Measurements from ENCODE around the gene PLXNA1. TPM values are rescaled to one million over a fixed set of nuclear protein-coding genes. Genes with fewer than 3 reads are reported as not detected.

Gene PLXNA1
- total RNA-seq, 1 donor from 2014 or later, result 55.2 TPM

DNA sequence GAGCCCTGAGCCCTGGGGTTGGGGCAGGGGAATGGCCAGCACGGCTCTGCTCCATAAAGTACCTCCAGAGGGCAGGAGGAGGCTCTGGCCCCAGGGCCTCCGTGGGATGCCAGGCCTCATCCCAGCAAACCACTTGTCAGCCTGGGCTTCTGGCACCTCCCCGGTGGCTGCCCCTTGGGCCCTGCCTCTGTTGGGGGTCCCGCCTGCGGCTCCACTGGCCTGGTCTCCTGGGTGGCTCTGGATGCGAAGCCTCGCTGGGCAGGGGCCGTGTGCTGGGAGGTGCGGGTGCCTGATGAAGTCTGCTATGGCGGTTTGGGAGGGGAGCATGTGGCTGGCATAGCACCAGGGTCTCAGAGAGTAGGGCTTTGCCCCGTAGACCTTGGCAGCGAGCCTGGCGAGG lies 37.6 kb downstream of the PLXNA1 start:
- no peak for DNase-seq (ENCODE audit: low spot score in 2 of 2, unreplicated experiment in 2 of 2)
- Mint-ChIP-seq H3K36me3 (peaks cover 8% of the 10 kb centered on the region), H3K9me3 (no peaks in the 10 kb centered on the region), H3K4me1 (no peaks in the 10 kb centered on the region), H3K27me3 (ENCODE audit: low read depth) (no peaks in the 10 kb centered on the region), H3K4me3 (no peak overlapping the region), H3K27ac (no peak overlapping the region)
- TF ChIP-seq CTCF (IDR thresholded peaks at IDR 0.05; ENCODE audit: unreplicated experiment), result no peak

GRCh38 chr3:127022849-127023248 lies 39.9 kb downstream of the PLXNA1 start:
- DNase-seq (ENCODE audit: low spot score in 2 of 2, unreplicated experiment in 2 of 2), result no peak
- Mint-ChIP-seq H3K27me3 (ENCODE audit: low read depth) (no peaks in the 10 kb centered on the region), H3K4me1 (no peaks in the 10 kb centered on the region)

GRCh38 chr3:127025456-127025855 lies 42.5 kb downstream of the PLXNA1 start:
- DNase-seq (ENCODE audit: low spot score in 2 of 2, unreplicated experiment in 2 of 2), result no peak
- no peak for TF ChIP-seq CTCF (IDR thresholded peaks at IDR 0.05; ENCODE audit: unreplicated experiment)
- no peaks in the 10 kb centered on the region for H3K9me3 Mint-ChIP-seq
- H3K36me3 Mint-ChIP-seq, result peaks cover 5% of the 10 kb centered on the region
- no peaks in the 10 kb centered on the region for H3K4me1 Mint-ChIP-seq
- H3K27me3 Mint-ChIP-seq (ENCODE audit: low read depth), result no peaks in the 10 kb centered on the region
- H3K27ac Mint-ChIP-seq, result no peak overlapping the region
- H3K4me3 Mint-ChIP-seq, result no peak overlapping the region

More at GRCh38 chr3:127022849-127023248, 39.9 kb downstream of the PLXNA1 start:
- Mint-ChIP-seq H3K27ac (no peak overlapping the region), H3K9me3 (no peaks in the 10 kb centered on the region), H3K36me3 (peaks cover 8% of the 10 kb centered on the region), H3K4me3 (no peak overlapping the region)
- no peak for TF ChIP-seq CTCF (IDR thresholded peaks at IDR 0.05; ENCODE audit: unreplicated experiment)

- Mint-ChIP-seq H3K4me3 (no peak overlapping the region), H3K36me3 (peaks cover 5% of the 10 kb centered on the region), H3K9me3 (no peaks in the 10 kb centered on the region), H3K4me1 (no peaks in the 10 kb centered on the region), H3K27ac (no peak overlapping the region), H3K27me3 (ENCODE audit: low read depth) (no peaks in the 10 kb centered on the region)
- TF ChIP-seq CTCF (IDR thresholded peaks at IDR 0.05; ENCODE audit: unreplicated experiment), result no peak
- DNase-seq (ENCODE audit: low spot score in 2 of 2, unreplicated experiment in 2 of 2), result no peak
Measured at GRCh38 chr3:127026036-127026435, 43.1 kb downstream of the PLXNA1 start.

- no peak for DNase-seq (ENCODE audit: low spot score in 2 of 2, unreplicated experiment in 2 of 2)
- TF ChIP-seq CTCF (IDR thresholded peaks at IDR 0.05; ENCODE audit: unreplicated experiment), result no peak
- Mint-ChIP-seq H3K4me3 (no peak overlapping the region), H3K36me3 (peaks cover 6% of the 10 kb centered on the region), H3K27me3 (ENCODE audit: low read depth) (no peaks in the 10 kb centered on the region), H3K4me1 (no peaks in the 10 kb centered on the region), H3K27ac (no peak overlapping the region), H3K9me3 (no peaks in the 10 kb centered on the region)
Measured at GRCh38 chr3:127026661-127027060, 43.7 kb downstream of the PLXNA1 start.

All from mesothelial cell of epicardium (in vitro differentiated cells).